NCI-H2107 (cell line): ENCODE results near the gene A3GALT2.

Experiments used
- DNase-seq: peaks from one replicate; lab custom pipeline; 2025; lab: John Stamatoyannopoulos, UW

A3GALT2 gene

DNA sequence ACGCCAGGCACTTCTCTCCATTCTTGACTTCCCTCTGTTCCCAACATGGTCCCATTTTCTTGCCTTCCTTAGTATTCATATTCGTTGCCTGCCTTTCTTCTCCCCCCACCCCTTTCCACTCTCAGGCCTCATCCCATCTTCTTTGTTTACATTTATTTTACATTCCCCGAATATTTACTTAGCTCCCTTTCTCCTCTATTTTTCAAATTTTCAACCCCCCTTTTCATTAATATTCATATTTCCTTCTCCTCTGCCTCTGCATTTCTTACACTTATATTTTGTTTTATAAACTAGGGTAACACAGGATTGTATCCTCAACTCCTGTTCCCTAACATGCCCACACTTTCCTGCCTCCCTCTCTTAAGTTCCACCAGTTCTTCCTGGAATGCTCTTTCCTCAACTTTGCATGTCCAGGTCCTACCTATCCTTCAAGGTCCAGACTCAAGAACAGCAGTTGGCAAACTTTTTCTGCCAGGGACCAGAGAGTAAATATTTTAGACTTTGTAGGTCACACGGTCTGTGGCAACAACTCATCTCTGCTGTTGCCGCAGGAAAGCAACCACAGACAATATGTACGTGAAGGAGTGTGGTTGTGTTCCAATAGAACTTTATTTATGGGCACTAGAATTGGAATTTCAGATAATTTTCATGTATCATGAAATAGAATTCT is 29.8 kb upstream of the A3GALT2 start:
- DNase-seq = no peak

DNA sequence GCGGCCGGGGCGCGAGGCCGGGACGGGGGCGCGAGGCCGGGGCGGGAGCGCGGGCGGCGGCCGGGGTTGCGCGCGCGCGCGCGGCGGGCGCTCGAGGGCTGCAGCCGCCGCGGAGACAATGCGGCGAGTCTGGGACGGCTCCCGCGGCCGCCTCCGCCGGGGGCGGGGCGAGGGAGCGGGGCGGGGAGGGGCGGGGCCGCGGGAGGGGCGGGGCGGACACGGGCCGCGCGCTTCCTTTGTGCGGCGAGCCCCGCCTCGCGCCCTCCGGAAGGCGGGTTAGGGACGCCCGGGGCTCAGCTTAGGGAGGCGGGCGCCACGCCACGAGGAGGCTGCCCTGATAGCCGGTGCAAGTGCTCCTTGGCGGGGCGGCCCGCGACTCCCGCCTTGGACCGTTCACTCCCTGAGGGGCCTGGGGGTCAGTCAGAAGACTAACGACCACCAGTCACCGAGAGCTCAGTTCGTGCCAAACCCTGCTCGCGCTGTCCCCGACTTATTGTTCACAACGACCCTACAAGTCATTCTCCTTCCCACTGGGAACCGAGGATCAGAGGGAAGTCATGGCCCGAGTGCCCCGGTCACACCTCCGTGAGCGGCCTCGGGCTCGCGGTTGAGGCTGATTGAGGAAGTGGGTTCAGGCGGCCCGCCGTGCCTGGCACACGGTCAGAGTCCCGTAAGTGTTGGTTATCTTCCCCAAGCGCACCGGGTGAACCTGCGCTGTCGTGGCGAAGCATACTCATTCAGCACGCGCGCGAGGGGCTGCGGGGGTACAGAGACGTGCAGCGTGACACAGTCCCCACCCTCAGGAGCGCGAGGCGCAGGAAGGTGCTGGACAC is 29.1 kb upstream of the A3GALT2 start:
- peak; percentile 84 for DNase-seq

GRCh38 chr1:33349081-33349759 is 28.3 kb upstream of the A3GALT2 start:
- DNase-seq = peak; percentile 51

DNA sequence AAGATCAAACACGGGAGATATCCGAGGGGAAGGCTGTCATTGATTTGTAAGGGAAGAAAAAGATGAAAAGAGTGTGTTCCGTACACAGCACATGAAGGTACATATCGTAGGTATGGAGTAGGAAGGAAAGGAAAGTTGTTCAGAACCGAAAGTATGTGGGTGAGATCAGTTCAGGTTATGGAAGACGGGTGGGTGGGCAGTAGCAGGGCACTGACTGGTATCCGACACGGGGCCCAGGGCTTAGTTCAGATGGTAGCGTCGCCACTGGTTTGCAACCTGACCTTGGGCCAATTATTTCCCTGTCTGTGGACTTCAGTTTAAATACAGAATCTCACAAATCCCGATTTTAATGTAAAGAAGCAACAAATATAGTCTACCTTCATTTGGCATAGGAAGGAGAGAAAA is 27.8 kb upstream of the A3GALT2 start:
- DNase-seq = no peak

DNA sequence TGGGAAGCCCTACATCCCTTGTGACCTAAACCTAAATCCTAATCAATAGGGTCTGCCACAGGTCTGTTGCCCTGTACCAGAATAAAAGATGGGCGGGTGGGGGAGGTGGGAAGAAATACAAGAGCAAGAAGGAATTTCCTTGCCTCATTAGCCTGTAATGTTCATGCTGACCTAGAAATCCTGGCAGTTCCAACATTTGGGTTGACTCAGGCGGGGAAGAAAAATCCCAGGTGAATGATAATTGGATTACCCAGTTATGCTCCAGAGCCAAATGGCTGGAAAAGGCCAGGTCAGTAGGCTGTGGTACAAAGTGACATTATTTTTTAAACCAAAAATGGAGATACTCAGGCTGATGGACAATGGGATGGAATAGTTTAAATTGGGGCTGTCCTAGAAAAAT is 27.3 kb upstream of the A3GALT2 start:
- DNase-seq = no peak

GRCh38 chr1:33347650-33347992 is 26.7 kb upstream of the A3GALT2 start:
- DNase-seq = no peak

DNA sequence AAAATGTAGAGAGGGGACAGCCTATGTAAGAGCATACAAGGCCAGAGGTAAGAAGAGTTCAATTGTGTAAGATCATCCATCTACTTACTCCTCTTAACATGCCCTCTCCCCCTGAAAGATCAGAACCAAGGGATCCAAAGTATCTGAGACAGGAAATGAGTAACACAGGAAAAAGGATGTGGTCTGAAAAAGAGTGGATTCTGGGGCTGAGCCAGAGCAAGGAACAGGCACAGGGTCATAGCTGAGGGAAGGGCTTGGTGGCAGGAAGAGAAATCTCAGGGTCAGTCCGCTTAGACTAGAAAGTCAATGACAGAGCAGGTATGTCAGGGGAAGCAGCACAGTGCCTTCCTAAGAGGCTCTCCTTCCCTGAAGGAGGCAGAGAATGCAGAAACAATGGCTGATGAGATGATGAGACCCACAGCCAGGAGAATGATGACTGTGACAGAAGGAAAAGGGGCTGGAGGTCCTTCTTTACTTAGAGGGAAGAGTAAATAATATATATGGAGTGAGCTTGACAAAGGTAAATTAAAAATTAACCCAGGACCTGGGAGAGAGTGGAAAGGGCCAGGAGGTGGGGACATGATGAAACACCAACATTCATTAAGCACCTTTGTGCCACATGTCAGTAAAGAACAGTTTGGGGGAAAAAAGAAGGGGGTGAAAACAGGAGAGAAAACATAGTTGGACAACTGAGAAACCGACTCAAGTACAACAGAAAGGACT is 26.2 kb upstream of the A3GALT2 start:
- DNase-seq = no peak

DNA sequence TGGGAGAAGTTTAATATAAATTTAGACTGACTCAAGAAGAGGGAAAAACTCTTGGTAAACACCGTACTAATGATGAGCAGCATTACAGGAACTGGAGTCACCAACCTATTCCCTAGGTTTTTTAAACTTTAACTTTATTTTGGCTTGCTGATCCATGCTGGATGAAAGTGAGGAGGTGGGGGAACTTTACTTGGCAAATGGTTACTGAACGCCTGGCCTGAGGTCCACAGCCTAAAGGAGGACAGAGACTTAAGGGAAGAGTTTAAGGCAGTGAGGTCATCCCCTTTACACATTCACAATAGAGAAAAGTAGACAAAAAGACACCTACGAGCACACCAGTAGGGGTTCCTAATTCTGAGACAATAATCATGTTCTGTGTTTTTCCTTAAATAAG is 25.6 kb upstream of the A3GALT2 start:
- DNase-seq = no peak

DNA sequence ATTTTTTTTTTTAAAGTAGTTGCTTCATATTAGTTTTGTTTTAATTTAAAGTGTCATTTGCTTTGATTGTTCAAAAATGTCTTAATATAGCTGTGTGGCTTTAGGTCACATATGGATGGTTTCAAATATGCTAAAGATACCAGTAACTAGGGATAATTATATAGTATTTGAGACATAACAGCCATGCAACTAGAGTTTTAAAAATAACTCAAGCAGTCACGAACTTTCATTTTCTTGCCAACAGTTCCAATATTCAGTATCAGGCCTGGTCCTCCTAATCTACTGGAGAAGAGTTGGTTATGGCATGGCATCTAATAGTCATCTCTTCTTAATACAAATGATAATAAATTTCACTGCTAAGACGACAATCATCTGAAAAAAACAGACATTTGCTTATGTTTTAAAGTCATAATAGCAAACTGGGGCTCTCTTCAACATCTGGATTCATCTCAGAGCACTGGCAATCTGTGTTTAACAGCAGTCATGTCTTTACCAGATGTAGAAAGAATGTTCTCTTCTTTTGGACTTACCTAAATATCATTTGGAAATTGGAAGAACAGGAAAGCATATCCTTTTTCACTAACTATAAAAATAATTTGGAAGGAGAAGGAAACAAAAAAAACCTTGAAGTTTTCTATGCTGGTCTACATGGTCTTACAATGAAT is 24.1 kb upstream of the A3GALT2 start:
- no peak for DNase-seq

GRCh38 chr1:33343539-33343938 is 22.6 kb upstream of the A3GALT2 start:
- no peak for DNase-seq

DNA sequence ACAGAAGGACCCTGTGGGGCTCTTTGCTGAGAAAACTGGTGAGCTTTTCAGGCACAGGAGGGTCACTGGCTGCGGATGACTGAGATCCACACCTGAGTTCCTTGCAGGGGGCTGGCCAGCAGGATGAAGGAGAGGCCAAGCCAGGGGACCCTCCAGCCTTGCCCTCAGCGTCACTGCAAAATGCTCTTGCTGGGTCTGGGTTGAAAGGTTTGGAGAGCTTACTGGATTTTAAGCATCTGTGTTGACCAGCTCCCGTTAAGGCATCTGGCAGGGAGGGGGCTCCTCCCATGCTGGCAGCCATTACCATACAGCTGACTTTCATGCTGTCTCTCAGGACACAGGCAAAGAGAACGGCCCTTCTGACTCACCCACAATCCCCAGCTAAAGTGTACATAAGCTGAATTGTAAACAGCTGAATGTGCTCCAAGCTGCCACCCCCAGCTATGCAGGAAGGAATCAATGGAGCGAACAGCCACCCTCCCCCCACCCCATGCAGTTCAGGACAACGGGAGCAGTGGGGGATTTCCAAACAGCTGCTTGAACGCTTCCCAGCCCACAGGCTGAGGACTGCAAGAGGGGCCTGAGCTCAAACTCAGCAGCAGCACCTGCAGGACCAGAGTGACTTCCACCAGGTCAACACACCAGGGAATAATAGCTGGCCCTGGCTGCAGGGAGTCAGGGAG is 21.3 kb upstream of the A3GALT2 start:
- peak; percentile 87 for DNase-seq

GRCh38 chr1:33341190-33341589 is 20.3 kb upstream of the A3GALT2 start:
- DNase-seq = no peak

- no peak for DNase-seq
Observed at GRCh38 chr1:33339413-33339812, 18.5 kb upstream of the A3GALT2 start.

- no peak for DNase-seq
Observed at GRCh38 chr1:33338440-33339211, 17.7 kb upstream of the A3GALT2 start.

GRCh38 chr1:33338048-33338439 is 17.1 kb upstream of the A3GALT2 start:
- DNase-seq = no peak

- DNase-seq = no peak
Observed at GRCh38 chr1:33337441-33337840, 16.5 kb upstream of the A3GALT2 start.

GRCh38 chr1:33336580-33336979 is 15.7 kb upstream of the A3GALT2 start:
- no peak for DNase-seq

DNA sequence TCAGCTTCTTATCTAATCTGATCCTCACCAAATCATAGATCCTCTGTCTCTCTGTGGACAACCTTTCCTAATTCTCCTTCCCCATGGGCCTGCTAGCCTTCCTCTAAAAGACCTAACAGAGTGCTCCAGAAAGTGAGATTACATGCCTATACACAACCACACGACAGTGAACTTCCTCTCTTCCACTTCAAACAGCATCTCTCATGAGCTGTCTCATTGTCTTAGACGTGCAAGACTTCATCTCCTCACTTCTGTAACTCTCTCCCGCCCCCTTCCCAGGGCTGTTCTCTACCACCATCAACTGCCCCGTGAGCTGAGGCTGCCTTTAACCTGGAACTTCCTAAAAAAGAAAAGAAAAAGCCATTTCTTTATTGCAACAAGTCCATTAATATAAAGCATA is 14.1 kb upstream of the A3GALT2 start:
- DNase-seq = no peak

DNA sequence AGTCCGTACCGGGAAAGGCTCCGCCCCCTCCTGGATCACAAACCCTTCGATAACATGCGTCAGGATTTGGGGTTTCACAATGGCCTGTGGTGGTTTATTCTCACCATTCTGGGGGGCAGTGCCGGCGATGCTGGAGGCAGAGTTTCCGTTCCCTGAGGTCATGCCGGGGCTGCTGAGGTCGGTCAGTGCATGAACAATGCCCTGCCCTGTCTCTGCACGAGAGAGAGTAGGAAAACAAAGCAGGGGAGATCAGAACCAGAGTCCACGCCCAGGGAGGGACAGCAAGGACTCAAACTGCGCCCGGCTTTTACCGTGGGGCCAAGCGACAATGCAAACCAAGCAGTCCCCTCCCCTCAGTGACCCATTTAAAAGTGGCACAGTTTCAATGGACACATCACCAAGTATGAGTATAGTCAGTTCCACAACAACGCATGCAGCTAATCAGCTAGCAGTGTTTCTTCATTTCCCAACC is 13.2 kb upstream of the A3GALT2 start:
- no peak for DNase-seq

GRCh38 chr1:33332881-33333280 is 12.0 kb upstream of the A3GALT2 start:
- no peak for DNase-seq
